Embryonic facial prominence (tissue), 1 donor: ENCODE results near the gene DUSP8.

ENCODE experiments used
- DNase-seq: peaks from one replicate; pipeline ENCODE4 v3.0.0-alpha.2; 2016; ENCODE audit errors: extremely low spot score

The DUSP8 gene

GRCh38 chr11:1553808-1554594, 18.1 kb downstream of the DUSP8 start:
- no peak for DNase-seq

- no peak for DNase-seq
These were observed 22.4 kb downstream of the DUSP8 start for GRCh38 chr11:1549338-1550330.

DNA sequence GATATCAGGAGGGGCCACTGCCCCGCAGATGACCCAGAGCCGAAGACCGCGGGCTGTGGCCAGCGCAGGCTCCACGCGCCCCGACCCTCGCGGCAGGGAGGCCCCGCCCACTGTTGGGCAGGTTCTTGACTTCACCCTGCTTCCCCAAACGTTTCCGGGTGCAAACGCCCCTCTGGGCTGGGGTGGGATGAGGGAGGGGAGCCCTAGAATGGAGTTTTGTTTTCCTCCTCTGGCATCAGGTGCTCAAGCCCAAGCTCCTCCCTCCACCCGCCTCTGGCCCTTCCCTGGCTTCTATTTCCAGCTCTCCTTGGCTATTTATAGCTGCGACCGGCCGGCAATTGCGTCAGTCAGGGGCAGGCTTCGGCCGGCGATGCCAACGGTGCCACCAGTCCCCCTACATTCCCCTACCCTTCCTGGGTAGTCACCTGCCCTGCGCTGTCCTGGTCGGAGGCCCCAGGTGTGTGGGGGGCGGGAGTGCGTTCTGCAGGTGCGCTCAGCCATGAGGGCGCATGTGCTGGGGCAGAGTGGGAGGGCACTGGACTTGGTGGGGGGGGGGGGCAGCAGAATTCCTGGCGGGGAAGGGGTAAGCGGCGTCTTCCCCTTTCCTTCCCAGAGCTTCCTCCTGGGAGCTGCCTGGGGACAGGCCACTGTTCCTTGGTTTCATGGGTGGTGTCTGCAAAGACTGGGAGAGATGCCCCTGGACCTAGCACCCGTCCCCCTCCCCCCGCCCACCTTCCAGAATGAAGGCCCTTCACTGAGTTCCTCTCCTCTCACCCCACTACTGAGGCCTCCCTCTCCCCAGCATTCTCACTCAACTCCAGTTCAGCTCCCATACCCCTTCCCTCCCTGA, 23.6 kb downstream of the DUSP8 start:
- no peak for DNase-seq

DNA sequence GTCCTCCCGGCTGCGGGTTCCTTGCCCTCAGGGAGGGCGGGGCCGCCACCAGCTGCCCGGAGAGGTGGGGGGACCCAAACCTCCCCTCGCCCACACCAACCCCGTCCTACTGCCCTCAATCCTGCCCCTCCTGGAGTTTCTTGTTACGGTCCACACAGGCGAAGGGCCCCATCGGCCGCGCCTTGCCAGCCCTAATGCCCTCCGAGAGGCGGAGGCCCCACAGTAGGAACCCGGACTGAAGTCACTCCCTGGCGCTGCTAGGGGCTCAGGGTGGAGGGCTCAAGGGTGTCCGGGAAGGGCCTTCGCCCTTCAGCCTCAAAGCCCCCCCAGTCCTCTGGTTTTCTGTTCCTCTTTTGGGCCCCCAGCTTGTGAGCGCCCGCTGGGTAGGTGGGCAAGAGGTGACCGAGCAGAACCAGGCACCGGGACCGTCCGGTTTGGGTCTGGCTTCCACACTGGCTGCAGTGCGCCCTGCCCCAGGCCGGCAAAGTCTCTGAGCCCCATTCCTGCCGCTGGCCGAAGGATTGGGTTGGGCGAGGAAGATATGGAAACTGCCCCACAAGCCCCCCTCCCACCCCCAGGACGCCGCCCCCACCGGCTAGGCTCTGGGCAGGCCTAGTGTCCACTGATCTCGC, 24.5 kb downstream of the DUSP8 start:
- DNase-seq: no peak

DNA sequence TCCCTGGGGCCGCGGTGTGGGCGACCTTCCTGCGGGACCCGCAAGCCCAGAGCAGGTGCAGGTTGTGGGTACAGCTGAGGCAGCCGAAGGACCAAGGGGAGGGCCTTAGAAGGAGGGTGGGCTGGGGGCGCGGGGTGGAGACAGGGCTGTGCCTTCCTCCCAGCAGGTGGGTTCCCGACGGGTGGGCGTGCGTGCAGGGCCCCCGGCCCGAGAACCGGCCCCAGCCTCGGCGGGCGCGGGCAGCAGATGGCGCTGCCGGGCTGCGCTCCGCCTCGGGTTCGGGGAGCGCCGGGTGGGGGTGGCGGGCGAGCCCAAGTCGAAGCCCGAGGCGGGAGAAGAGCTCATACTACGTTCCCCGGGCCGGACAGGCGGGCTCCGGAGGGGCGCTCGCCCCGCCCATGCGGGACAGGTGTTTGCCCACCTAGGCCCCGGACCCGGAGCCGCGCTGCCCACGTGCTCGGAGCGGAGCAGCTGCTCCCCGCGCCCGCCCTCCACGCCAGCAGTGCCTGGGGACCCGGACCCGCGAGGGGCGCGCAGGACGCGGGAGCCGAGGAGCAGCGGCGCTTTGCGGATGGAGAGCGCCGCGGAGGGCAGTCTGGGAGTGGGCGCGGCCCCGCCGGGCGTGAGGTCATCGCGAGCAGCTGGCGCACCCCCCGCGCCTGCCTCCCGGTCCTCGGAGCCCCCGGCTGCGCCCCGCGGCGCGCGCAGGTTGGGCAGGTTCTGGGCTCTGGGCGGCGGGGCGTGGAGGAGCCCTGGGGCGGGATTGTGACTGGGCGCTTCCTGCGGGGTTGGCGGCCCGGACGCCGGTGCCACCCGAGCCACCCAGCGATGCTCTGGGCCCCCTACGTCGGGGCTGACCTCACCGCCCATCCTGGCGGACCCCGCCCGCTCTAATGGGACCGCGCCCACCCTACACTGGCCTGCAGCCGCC, 25.3 kb downstream of the DUSP8 start:
- no peak for DNase-seq

- DNase-seq: no peak
These were observed 26.0 kb downstream of the DUSP8 start for GRCh38 chr11:1546077-1546535.

DNA sequence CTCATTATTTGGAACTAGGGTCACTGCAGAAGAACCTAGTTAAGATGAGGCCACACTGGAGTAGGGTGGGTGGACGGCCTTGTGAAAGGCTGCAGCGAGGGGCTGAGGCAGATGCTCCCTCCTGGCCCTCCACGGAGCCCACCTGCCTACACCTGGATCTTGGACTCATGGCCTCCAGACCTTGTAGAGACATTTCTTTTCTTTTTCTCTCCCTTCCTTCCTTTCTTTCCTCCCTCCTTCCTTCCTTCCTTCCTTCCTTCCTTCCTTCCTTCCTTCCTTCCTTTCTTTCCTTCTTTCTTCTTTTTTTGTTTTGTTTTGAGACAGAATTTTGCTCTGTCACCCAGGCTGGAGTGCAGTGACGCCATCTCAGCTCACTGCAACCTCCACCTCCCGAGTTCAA, 26.6 kb downstream of the DUSP8 start:
- no peak for DNase-seq

GRCh38 chr11:1544536-1544935, 27.5 kb downstream of the DUSP8 start:
- DNase-seq: no peak

DNA sequence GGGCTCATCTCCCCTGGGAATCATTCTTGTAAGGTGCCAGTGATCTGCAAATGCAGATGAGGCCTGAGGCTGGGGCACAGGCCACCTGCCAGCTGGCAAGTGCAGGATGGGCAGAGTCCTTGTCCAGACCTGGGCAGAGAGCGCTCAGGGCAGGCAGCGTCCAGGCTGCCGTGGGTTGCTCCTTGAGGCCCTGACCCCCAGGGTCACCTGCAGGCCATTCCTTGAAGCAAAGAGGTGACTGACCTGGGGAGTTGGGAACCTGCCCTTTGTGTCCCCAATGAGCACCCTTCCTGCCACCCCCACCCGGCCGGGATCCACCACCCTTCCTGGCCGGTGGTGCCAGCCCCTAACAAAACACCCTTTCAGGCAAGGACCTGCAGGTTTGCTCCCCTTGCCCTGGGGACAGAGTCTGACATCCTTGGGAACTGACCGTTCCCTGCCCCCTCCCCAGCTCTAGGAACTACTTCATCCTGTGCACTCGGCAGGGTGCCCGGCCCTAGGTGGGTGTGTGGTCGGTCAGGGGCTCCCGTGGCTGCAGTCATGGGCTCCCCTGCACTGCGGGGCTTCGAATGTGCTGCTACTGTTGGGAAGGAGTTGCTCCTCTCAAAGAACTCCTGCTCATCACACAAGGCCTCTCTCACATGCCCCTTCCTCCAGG, 28.3 kb downstream of the DUSP8 start:
- no peak for DNase-seq

- DNase-seq: no peak
These were observed 29.8 kb downstream of the DUSP8 start for GRCh38 chr11:1542267-1542666.

GRCh38 chr11:1541474-1542204, 30.4 kb downstream of the DUSP8 start:
- no peak for DNase-seq

DNA sequence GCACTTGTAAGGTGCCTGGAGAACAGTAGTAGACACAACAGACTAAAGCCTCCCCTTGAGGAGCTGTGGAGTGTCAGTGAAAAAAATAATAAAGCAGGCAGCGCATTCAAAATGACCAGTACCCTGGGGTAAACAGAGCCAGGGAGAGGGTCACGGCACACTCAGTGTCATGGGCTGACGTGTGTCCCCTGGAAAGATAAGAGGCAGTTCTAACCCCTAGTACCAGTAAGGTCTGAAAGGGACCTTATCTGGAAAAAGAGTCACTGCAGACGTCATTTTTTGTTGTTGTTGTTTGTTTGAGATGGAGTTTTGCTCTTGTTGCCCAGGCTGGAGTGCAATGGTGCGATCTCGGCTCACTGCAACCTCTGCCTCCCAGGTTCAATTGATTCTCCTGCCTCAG, 32.0 kb downstream of the DUSP8 start:
- DNase-seq: no peak

- DNase-seq: no peak
These were observed 33.9 kb downstream of the DUSP8 start for GRCh38 chr11:1538153-1538552.

- DNase-seq: no peak
These were observed 35.8 kb downstream of the DUSP8 start for GRCh38 chr11:1536065-1536843.

DNA sequence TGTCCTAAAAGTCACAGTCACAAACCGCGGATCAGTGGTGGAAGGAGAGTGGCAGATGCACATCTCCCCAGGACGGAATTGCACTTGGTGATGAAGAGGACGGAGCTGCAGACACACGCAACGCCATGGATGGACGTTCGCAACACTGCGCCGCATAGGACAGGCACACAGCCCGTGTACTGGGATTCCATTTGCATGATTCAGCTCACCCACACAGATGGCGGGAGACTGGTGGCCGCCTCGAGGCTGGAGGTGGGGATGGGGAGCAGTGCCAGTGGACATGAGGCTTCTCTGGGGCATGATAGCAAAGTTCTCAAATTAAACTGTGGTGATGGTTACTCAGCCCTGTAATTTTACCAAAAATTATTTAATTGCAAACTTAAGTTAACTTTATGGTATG, 37.4 kb downstream of the DUSP8 start:
- no peak for DNase-seq

- DNase-seq: no peak
These were observed 37.9 kb downstream of the DUSP8 start for GRCh38 chr11:1534171-1534570.

- no peak for DNase-seq
These were observed 38.7 kb downstream of the DUSP8 start for GRCh38 chr11:1533342-1533725.
